ENCODE data around the gene RNU6-8. TPM values are rescaled to one million over a fixed set of nuclear protein-coding genes. Genes with fewer than 3 reads are reported as not detected.

The RNU6-8 gene
- total RNA-seq, 2 experiments from 2014 or later = not detected

DNA sequence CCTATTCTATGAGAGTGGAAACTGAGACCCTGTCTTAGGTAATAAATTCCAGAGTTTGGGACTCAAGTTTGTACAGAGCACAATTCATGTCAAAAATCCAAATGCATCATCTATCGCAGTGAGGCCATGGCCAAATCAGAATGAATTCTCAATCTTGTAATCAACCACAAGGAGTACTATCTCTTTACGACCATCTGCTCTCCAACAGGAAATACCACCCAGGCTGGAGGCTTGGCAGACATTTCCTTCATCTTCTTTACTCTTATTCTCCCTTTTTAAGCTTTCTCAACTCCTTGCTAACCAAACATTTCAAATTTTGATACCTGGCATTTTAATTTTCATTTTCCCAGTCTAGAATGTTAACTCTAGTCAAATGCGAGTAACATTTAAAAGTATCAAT lies 33.9 kb downstream of the RNU6-8 start:
- no peak overlapping the region for H3K4me3 Mint-ChIP-seq

DNA sequence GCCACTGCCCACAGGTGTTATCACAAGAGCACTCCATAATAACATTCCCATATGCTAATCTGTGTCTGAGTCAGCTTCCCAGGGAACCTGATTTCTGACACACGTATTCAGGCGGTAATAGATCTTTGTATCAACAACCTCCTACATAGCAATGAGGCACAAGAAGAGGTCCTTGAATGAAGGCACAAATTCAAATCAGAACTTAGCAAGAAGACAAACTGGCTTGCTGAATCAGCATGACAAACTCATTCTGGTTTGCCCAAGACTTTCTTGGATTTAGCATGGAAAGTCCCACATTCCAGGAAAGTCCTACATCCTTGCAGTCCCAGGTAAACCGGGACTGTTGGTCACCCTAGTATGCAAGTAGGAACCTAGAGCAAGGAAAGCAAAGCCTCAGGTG lies 35.2 kb downstream of the RNU6-8 start:
- H3K27me3 Mint-ChIP-seq = no peaks in the 10 kb centered on the region
- H3K4me3 Mint-ChIP-seq = no peak overlapping the region
- CTCF ChIA-PET = no interaction called here
- POLR2A ChIA-PET = no interaction called here
- no peaks in the 10 kb centered on the region for H3K4me1 Mint-ChIP-seq
- no peak for DNase-seq
- no peaks in the 10 kb centered on the region for H3K9me3 Mint-ChIP-seq
- no peak overlapping the region for H3K27ac Mint-ChIP-seq
- H3K36me3 Mint-ChIP-seq (ENCODE audit: low read depth) = no peaks in the 10 kb centered on the region

More for the DNA sequence above, 33.9 kb downstream of the RNU6-8 start:
- H3K4me1 Mint-ChIP-seq = no peaks in the 10 kb centered on the region
- ChIA-PET CTCF (no interaction called here), POLR2A (no interaction called here)
- H3K27ac Mint-ChIP-seq = no peak overlapping the region
- no peak for DNase-seq
- no peaks in the 10 kb centered on the region for H3K9me3 Mint-ChIP-seq
- no peaks in the 10 kb centered on the region for H3K36me3 Mint-ChIP-seq (ENCODE audit: low read depth)
- H3K27me3 Mint-ChIP-seq = peaks cover 4% of the 10 kb centered on the region

DNA sequence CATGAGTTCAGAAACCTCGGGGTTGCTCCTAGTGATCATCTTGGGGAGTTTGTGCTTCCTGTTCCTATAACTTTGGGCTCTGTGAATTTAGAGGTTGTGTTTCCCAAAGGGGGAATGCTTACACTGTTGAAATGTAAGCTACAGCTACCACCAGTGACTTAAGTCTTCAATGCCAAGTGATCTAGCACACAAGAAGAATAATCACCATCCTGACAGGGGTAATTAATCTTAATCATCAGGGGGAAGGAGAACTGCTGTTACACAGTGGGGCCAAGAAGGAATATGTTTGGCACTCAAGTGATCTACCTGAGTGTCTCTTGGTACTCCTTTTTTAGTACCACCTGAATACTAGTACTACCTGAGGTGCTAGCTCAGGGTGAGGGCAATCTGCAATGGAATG lies 36.1 kb downstream of the RNU6-8 start:
- POLR2A ChIA-PET = no interaction called here
- no peak for DNase-seq
- Mint-ChIP-seq H3K36me3 (ENCODE audit: low read depth) (no peaks in the 10 kb centered on the region), H3K27ac (no peak overlapping the region), H3K27me3 (peaks cover 5% of the 10 kb centered on the region), H3K4me1 (no peaks in the 10 kb centered on the region), H3K9me3 (peaks cover 2% of the 10 kb centered on the region), H3K4me3 (no peak overlapping the region)
- CTCF ChIA-PET = no interaction called here

DNA sequence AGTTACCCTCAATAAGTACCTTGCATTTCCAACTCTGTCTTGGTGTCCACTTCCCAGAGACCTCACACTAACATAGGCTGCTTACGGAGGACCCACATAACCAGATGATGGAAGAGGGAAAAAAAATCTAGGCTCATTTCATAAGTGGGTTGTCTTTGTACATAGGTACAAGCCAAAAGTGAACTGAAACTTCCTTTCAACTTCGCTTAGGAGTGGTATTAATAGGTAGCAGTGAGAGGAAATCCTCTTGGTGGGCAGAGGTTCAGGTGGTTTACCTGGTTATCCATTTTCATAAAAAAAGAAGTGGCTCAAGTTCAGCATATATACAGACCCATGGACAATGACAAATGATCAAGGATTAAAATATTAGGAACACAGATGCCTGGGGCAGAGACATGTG lies 37.0 kb downstream of the RNU6-8 start:
- Mint-ChIP-seq H3K36me3 (ENCODE audit: low read depth) (no peaks in the 10 kb centered on the region), H3K4me3 (no peak overlapping the region), H3K27ac (no peak overlapping the region), H3K9me3 (peaks cover 2% of the 10 kb centered on the region), H3K4me1 (no peaks in the 10 kb centered on the region), H3K27me3 (peaks cover 5% of the 10 kb centered on the region)
- ChIA-PET POLR2A (no interaction called here), CTCF (no interaction called here)
- DNase-seq = no peak

Other genes starting within 250 kb of the RNU6-8 start
- gene ARHGAP5, start 126.0 kb downstream of the RNU6-8 start, total RNA-seq = 10 to 100 TPM; 35.7 to 38.6 TPM
- gene RNU6-7, start 1.2 kb downstream of the RNU6-8 start, total RNA-seq = not detected
- gene AKAP6, start 126.0 kb upstream of the RNU6-8 start, total RNA-seq = under 1 TPM; 0.62 to 0.67 TPM